ENCODE results near the gene CBR3.
"Not testable (repeated sequence)": the region's sequence is repeated elsewhere in the genome, so short reads cannot be mapped to it uniquely, and the experiment has no call there.

The CBR3 gene

GRCh38 chr21:36117286-36117741, 17.6 kb upstream of the CBR3 start:
- DNase-seq (ENCODE audit: low spot score): no peak

GRCh38 chr21:36120304-36120888, 14.5 kb upstream of the CBR3 start:
- no peak for DNase-seq (ENCODE audit: low spot score)

- DNase-seq (ENCODE audit: low spot score): no peak
These were observed 11.9 kb upstream of the CBR3 start for GRCh38 chr21:36122977-36123376.

- DNase-seq (ENCODE audit: low spot score): no peak
These were observed 10.5 kb upstream of the CBR3 start for GRCh38 chr21:36124395-36124794.

GRCh38 chr21:36125512-36126207, 9.2 kb upstream of the CBR3 start:
- DNase-seq (ENCODE audit: low spot score): peak; percentile 41

GRCh38 chr21:36126208-36126565, 8.7 kb upstream of the CBR3 start:
- DNase-seq (ENCODE audit: low spot score): no peak

- no peak for DNase-seq (ENCODE audit: low spot score)
These were observed 8.2 kb upstream of the CBR3 start for GRCh38 chr21:36126621-36127110.

- no peak for DNase-seq (ENCODE audit: low spot score)
These were observed 7.5 kb upstream of the CBR3 start for GRCh38 chr21:36127250-36127904.

GRCh38 chr21:36127977-36128376, 6.9 kb upstream of the CBR3 start:
- no peak for DNase-seq (ENCODE audit: low spot score)

GRCh38 chr21:36129219-36129618, 5.7 kb upstream of the CBR3 start:
- DNase-seq (ENCODE audit: low spot score): no peak

GRCh38 chr21:36130414-36130762, 4.5 kb upstream of the CBR3 start:
- DNase-seq (ENCODE audit: low spot score): not testable (repeated sequence)

- DNase-seq (ENCODE audit: low spot score): not testable (repeated sequence)
These were observed 4.0 kb upstream of the CBR3 start for GRCh38 chr21:36130839-36131238.

GRCh38 chr21:36132696-36133095, 2.2 kb upstream of the CBR3 start:
- DNase-seq (ENCODE audit: low spot score): no peak

GRCh38 chr21:36135391-36136102, 668 bp downstream of the CBR3 start:
- DNase-seq (ENCODE audit: low spot score): peak; percentile 49

- not testable (repeated sequence) for DNase-seq (ENCODE audit: low spot score)
These were observed 4.9 kb downstream of the CBR3 start for GRCh38 chr21:36139791-36140190.

GRCh38 chr21:36141513-36141925, 6.6 kb downstream of the CBR3 start:
- peak; percentile 46 for DNase-seq (ENCODE audit: low spot score)

- DNase-seq (ENCODE audit: low spot score): not testable (repeated sequence)
These were observed 9.4 kb downstream of the CBR3 start for GRCh38 chr21:36144233-36144632.

GRCh38 chr21:36145259-36145658, 10.4 kb downstream of the CBR3 start:
- DNase-seq (ENCODE audit: low spot score): no peak

- no peak for DNase-seq (ENCODE audit: low spot score)
These were observed 13.0 kb downstream of the CBR3 start for GRCh38 chr21:36147911-36148310.

- DNase-seq (ENCODE audit: low spot score): no peak
These were observed 14.0 kb downstream of the CBR3 start for GRCh38 chr21:36148886-36149285.

- DNase-seq (ENCODE audit: low spot score): no peak
These were observed 15.2 kb downstream of the CBR3 start for GRCh38 chr21:36149788-36150711.
